Heart right ventricle (tissue), 16 donors: Measurements from ENCODE around the gene CDH12. TPM values are rescaled to one million over a fixed set of nuclear protein-coding genes. Genes with fewer than 3 reads are reported as not detected.

Experiments used
- ATAC-seq, 8 donors: fragments of 200-7000 bp; cut with Tn5 transposase; one replicate each; pipeline ENCODE4 v1.9.1; 2020; ENCODE audit warnings: mild to moderate bottlenecking in 8 of 8, moderate library complexity in 8 of 8, moderate number of reproducible peaks in 1 of 8
- DNase-seq, 2 donors: peaks; one replicate each; pipeline ENCODE4 v3.0.0-alpha.2; 2020
- H3K27ac ChIP-seq, 10 donors: fragments of 200-600 bp; sonication (generic) in 2 of 10; one replicate each; pipeline versions ENCODE4 v1.5.0 to v1.8.0; 2020 to 2022; ENCODE audit warnings: mild to moderate bottlenecking in 3 of 10
- H3K27me3 ChIP-seq, 7 donors: fragments of 200-600 bp; one replicate each; pipeline ENCODE4 v1.8.0; 2021 to 2022; ENCODE audit warnings: mild to moderate bottlenecking in 2 of 7
- H3K36me3 ChIP-seq, 9 donors: fragments of 200-600 bp; sonication (generic) in 1 of 9; one replicate each; pipeline versions ENCODE4 v1.5.0 to v1.8.0; 2020 to 2022; ENCODE audit warnings: mild to moderate bottlenecking in 2 of 9
- H3K4me1 ChIP-seq, 9 donors: fragments of 200-600 bp; sonication (generic) in 1 of 9; one replicate each; pipeline versions ENCODE4 v1.5.0 to v1.8.0; 2020 to 2022; ENCODE audit warnings: mild to moderate bottlenecking in 4 of 9
- H3K4me3 ChIP-seq, 10 donors: fragments of 200-600 bp; sonication (generic) in 2 of 10; one replicate each; pipeline versions ENCODE4 v1.5.0 to v1.8.0; 2020 to 2022; ENCODE audit warnings: mild to moderate bottlenecking in 7 of 10, moderate library complexity in 2 of 10
- H3K9me3 ChIP-seq, 11 donors: fragments of 200-600 bp in 10 of 11; sonication (generic) in 2 of 11; one replicate each; pipeline versions ENCODE4 v1.5.0 to v1.8.0; 2013 to 2022; ENCODE audit warnings: mild to moderate bottlenecking in 2 of 11, control low read depth in 1 of 11, moderate library complexity in 1 of 11
- CTCF ChIP-seq, 9 donors: fragments of 200-600 bp; sonication (generic) in 2 of 9; IDR thresholded peaks; one replicate each; pipeline versions ENCODE4 v1.5.0 to v1.8.0; 2021 to 2022; ENCODE audit warnings: antibody characterized with exemption in 9 of 9, mild to moderate bottlenecking in 5 of 9, moderate library complexity in 1 of 9
- WGBS, 2 donors: extraction: QIAGEN DNeasy Blood & Tissue Kit; methylation state at CpG; one replicate each; pipeline ENCODE4 v1.1.7; 2013; ENCODE audit warnings: inconsistent platforms in 1 of 2; 5-methylcytosine and 5-hydroxymethylcytosine counted together
- intact Hi-C, 10 donors: fragments of 100-400 bp; cut with DNase I; formaldehyde crosslinking; loops; one replicate each; pipeline versions ENCODE4 v1.11.1 to v1.14.2; 2022
- polyA plus RNA-seq, 2 donors: library from polyadenylated mRNA; stranded (reverse); fragments of 200-250 nt; gene quantifications; one replicate each; pipeline ENCODE4 v1.2.3, GENCODE V29; 2013
- total RNA-seq, 10 donors: library from RNA; stranded (reverse); fragmentation: NEBNext Ultra II Directional in 3 of 10; extraction: Animal tissue kit (Norgen Biotek cat#: 25700) in 3 of 10; gene quantifications; one replicate each; pipeline versions ENCODE4 v1.2.1 to v1.2.4, GENCODE V29; 2021 to 2023
- donor health status: Arrhythmogenic right ventricular cardiomyopathy.
- donor health status: ischemic (EF 13 %, LVEDD 7.1; RV severe dilation, severe dysfunction).
- donor health status: healthy with polysubstance abuse.
- donor health status: DM: no; HTN: yes; CAD: no.
- donor health status: DM: no; HTN: no; CAD: no.
- donor health status: ischemic (EF 25% LVEDD 6.9; RV normal size, moderate dysfunction).
- donor health status: ischemic (EF 25% LVEDD 5.7; RV mildly dilated, moderate dysfunction).
- donor health status: healthy.
- donor health status: DM: yes; HTN: yes; CAD: no.
- donor health status: Ischemic cardiomyopathy.
- donor health status: ischemic (EF 35%, LVEDD 5.7; RV mildly dilated, moderate dysfunction).
- donor health status: nonischemic (EF 11% LVEDD 7.7; RV severe dilation, severe dysfunction).
- donor health status: DM: yes; HTN: yes; CAD: no.
- donor health status: PGD.
- donor health status: ischemic (EF 29% LVEDD 5.4; RV normal size, mild dysfunction).
- donor health status: nonischemic (EF 23%, LVEDD 6.1; RV moderate dilation, normal function).

Gene CDH12
- total and polyA plus RNA-seq, 12 donors, result not detected

GRCh38 chr5:21880164-21880563 is 973.0 kb downstream of the CDH12 start:
- Histone ChIP-seq H3K36me3 (no peaks in the 10 kb centered on the region), H3K9me3 (peaks cover 0 to 11% (median 0%) of the 10 kb centered on the region in 11 donors), H3K4me1 (no peaks in the 10 kb centered on the region), H3K27me3 (no peaks in the 10 kb centered on the region), H3K27ac (no peak overlapping the region), H3K4me3 (no peak overlapping the region)
- intact Hi-C loops, result no loop called here
- DNase-seq, result no peak
- 79 to 89% methylated on average over 2 of the region's 2 CpGs for WGBS, 2 donors
- no peak for ATAC-seq
- TF ChIP-seq CTCF (IDR thresholded peaks at IDR 0.05), result no peak

GRCh38 chr5:21862986-21863385 is 990.2 kb downstream of the CDH12 start:
- H3K9me3 ChIP-seq, result peaks cover 0 to 6% (median 0%) of the 10 kb centered on the region in 11 donors
- no peak overlapping the region for H3K27ac ChIP-seq
- intact Hi-C loops, result no loop called here
- no peaks in the 10 kb centered on the region for H3K4me1 ChIP-seq
- WGBS, 2 donors, result 45 to 46% methylated on average over 3 of the region's 3 CpGs
- no peak overlapping the region for H3K4me3 ChIP-seq
- TF ChIP-seq CTCF (IDR thresholded peaks at IDR 0.05), result no peak
- ATAC-seq, result no peak
- H3K27me3 ChIP-seq, result no peaks in the 10 kb centered on the region
- DNase-seq, result no peak
- H3K36me3 ChIP-seq, result no peaks in the 10 kb centered on the region

DNA sequence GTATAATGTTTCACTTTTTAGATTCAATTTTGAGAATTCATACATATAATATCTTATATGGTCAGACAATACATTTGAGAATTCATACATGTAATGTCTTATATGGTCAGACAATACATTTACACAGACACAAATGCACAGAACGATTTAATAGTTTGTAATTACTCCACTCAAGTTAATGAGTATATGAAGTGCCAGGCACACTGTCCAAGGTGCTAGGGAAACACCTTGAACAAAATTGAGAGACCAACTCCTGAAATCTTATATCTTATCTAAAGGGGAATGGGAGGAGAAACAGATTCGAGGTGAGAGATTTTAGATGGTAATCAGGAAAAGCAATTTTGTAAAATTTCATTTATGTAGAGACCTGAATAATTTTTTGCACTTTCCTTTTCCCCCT is 994.7 kb downstream of the CDH12 start:
- DNase-seq (no peak), ATAC-seq (no peak)
- TF ChIP-seq CTCF (IDR thresholded peaks at IDR 0.05), result no peak
- Histone ChIP-seq H3K27ac (no peak overlapping the region), H3K36me3 (no peaks in the 10 kb centered on the region), H3K4me1 (no peaks in the 10 kb centered on the region), H3K27me3 (no peaks in the 10 kb centered on the region), H3K9me3 (no peaks in the 10 kb centered on the region), H3K4me3 (no peak overlapping the region)
- 50 to 55% methylated on average over 2 of the region's 2 CpGs for WGBS, 2 donors
- intact Hi-C loops, result no loop called here

GRCh38 chr5:21856987-21857386 is 996.2 kb downstream of the CDH12 start:
- 72 to 82% methylated on average over 3 of the region's 3 CpGs for WGBS, 2 donors
- no peak for ATAC-seq
- H3K27ac ChIP-seq, result no peak overlapping the region
- no peaks in the 10 kb centered on the region for H3K4me1 ChIP-seq
- H3K27me3 ChIP-seq, result no peaks in the 10 kb centered on the region
- DNase-seq, result no peak
- no peaks in the 10 kb centered on the region for H3K36me3 ChIP-seq
- no peak for TF ChIP-seq CTCF (IDR thresholded peaks at IDR 0.05)
- intact Hi-C loops, result no loop called here
- no peaks in the 10 kb centered on the region for H3K9me3 ChIP-seq
- H3K4me3 ChIP-seq, result no peak overlapping the region

- Histone ChIP-seq H3K9me3 (peaks cover 0 to 5% (median 0%) of the 10 kb centered on the region in 11 donors), H3K36me3 (no peaks in the 10 kb centered on the region), H3K4me3 (no peak overlapping the region), H3K4me1 (no peaks in the 10 kb centered on the region), H3K27ac (no peak overlapping the region), H3K27me3 (no peaks in the 10 kb centered on the region)
- whole genome bisulfite sequencing, 2 donors, result 41 to 59% methylated on average over 2 of the region's 2 CpGs
- DNase-seq, result no peak
- no peak for TF ChIP-seq CTCF (IDR thresholded peaks at IDR 0.05)
- intact Hi-C loops, result no loop called here
- ATAC-seq, result no peak
Measured at GRCh38 chr5:21847300-21847699, 1005.8 kb downstream of the CDH12 start.
